SK-N-SH (cell line): Measurements from ENCODE around the gene CHTF18. TPM values are rescaled to one million over a fixed set of nuclear protein-coding genes. Genes with fewer than 3 reads are reported as not detected.

Experiments
- CTCF ChIA-PET: fragments of 300-600, 350-600 bp; formaldehyde crosslinking; extraction: SDS; loops from one replicate; lab custom pipeline; 2021; lab: Yijun Ruan, JAX
- POLR2A ChIA-PET: fragments of 350-600 bp; sonication (Branson Sonifier 250); formaldehyde crosslinking; extraction: SDS; loops from one replicate; lab custom pipeline; 2020; ENCODE audit warnings: antibody characterized with exemption, inconsistent platforms; lab: Yijun Ruan, JAX
- DNase-seq: peaks from one replicate; pipeline ENCODE4 v3.0.0; 2012
- H2AFZ ChIP-seq: fragments of 200-600 bp; sonication (generic); 2 replicates; pipeline ENCODE4 v1.8.1; 2016; ENCODE audit warnings: antibody characterized with exemption, mild to moderate bottlenecking, low read depth
- H3F3A ChIP-seq: fragments of 200-600 bp; sonication (generic); replicated peaks from 2 replicates; pipeline ENCODE3; 2016; ENCODE audit warnings: antibody characterized with exemption, mild to moderate bottlenecking; ENCODE audit not compliant: insufficient read depth
- H3K27ac ChIP-seq, 2 experiments: fragments of 200-500 bp in 1 of 2; fragments of 200-600 bp in 1 of 2; sonication (Bioruptor generic) in 1 of 2; sonication (generic), shearing (Covaris generic) in 1 of 2; 2 replicates each; pipeline versions ENCODE4 v1.5.1 to v1.6.1; 2014 to 2016; ENCODE audit warnings: low read depth in 2 of 2, inconsistent platforms in 1 of 2, low read length in 1 of 2, mild to moderate bottlenecking in 1 of 2, mixed read lengths in 1 of 2
- H3K27me3 ChIP-seq: fragments of 200-600 bp; sonication (generic), shearing (Covaris generic); 2 replicates; pipeline ENCODE4 v1.6.1; 2016; ENCODE audit warnings: mixed run types; ENCODE audit not compliant: insufficient read depth
- H3K36me3 ChIP-seq, 2 experiments: fragments of 200-500 bp in 1 of 2; fragments of 200-600 bp in 1 of 2; sonication (Bioruptor generic) in 1 of 2; sonication (generic) in 1 of 2; replicated peaks in 1 of 2; 2 replicates each; pipeline versions ENCODE3 to v1.5.1; 2014 to 2016; ENCODE audit warnings: low read length in 1 of 2, mild to moderate bottlenecking in 1 of 2; ENCODE audit not compliant: insufficient read depth in 2 of 2, control insufficient read depth in 1 of 2
- H3K4me1 ChIP-seq, 2 experiments: fragments of 200-500 bp in 1 of 2; fragments of 200-600 bp in 1 of 2; sonication (Bioruptor generic) in 1 of 2; sonication (generic), shearing (Covaris generic) in 1 of 2; 2 replicates each; pipeline versions ENCODE4 v1.5.1 to v1.6.1; 2014 to 2016; ENCODE audit warnings: low read depth in 1 of 2, low read length in 1 of 2, mixed run types in 1 of 2; ENCODE audit not compliant: insufficient read depth in 2 of 2, control insufficient read depth in 1 of 2
- H3K4me2 ChIP-seq: fragments of 200-600 bp; sonication (generic), shearing (Covaris generic); 2 replicates; pipeline ENCODE4 v1.6.1; 2017; ENCODE audit warnings: mixed run types
- H3K4me3 ChIP-seq, 2 experiments: fragments of 200-500 bp in 1 of 2; fragments of 200-600 bp in 1 of 2; sonication (Bioruptor generic) in 1 of 2; sonication (generic), shearing (Covaris generic) in 1 of 2; 2 replicates each; pipeline versions ENCODE4 v1.5.1 to v1.8.1; 2014 to 2016; ENCODE audit warnings: low read depth in 2 of 2, inconsistent platforms in 1 of 2, low read length in 1 of 2, mild to moderate bottlenecking in 1 of 2, mixed read lengths in 1 of 2, moderate library complexity in 1 of 2
- H3K79me2 ChIP-seq: fragments of 200-600 bp; sonication (generic); 2 replicates; pipeline ENCODE4 v1.8.1; 2017; ENCODE audit warnings: mild to moderate bottlenecking; ENCODE audit not compliant: insufficient read depth
- H3K9ac ChIP-seq: fragments of 200-600 bp; sonication (generic); 2 replicates; pipeline ENCODE4 v1.6.1; 2017; ENCODE audit warnings: mixed run types
- H3K9me2 ChIP-seq: fragments of 200-600 bp; sonication (generic); 2 replicates; pipeline ENCODE4 v1.6.1; 2017; ENCODE audit warnings: mixed run types
- H3K9me3 ChIP-seq: fragments of 200-600 bp; sonication (generic); 2 replicates; pipeline ENCODE4 v1.6.1; 2017; ENCODE audit warnings: mixed run types, mild to moderate bottlenecking, moderate library complexity
- H4K20me1 ChIP-seq: fragments of 200-600 bp; sonication (generic); 2 replicates; pipeline ENCODE4 v1.6.1; 2017; ENCODE audit warnings: mild to moderate bottlenecking, mixed run types; ENCODE audit not compliant: insufficient read depth
- ELF1 ChIP-seq: IDR thresholded peaks from 2 replicates; pipeline ENCODE4 v1.4.0; 2012
- EP300 ChIP-seq, 2 experiments: IDR thresholded peaks; 2 replicates each; pipeline versions ENCODE4 v1.4.0 to v1.6.1; 2012; ENCODE audit warnings: borderline replicate concordance in 1 of 2, low read depth in 1 of 2, low read length in 1 of 2
- EZH2phosphoT487 ChIP-seq: fragments of 200-600 bp; sonication (generic); IDR thresholded peaks from 2 replicates; pipeline ENCODE4 v1.6.1; 2017; ENCODE audit warnings: low read depth, mixed run types, mild to moderate bottlenecking, antibody characterized with exemption, moderate library complexity, borderline replicate concordance
- FOXJ3 ChIP-seq: sonication (generic); formaldehyde crosslinking; IDR thresholded peaks from 2 replicates; pipeline ENCODE4 v1.5.1; 2020; ENCODE audit warnings: mild to moderate bottlenecking, missing genetic modification reagents
- FOXM1 ChIP-seq: IDR thresholded peaks from 2 replicates; pipeline ENCODE4 v1.4.0; 2012; ENCODE audit warnings: low read depth, mild to moderate bottlenecking
- GABPA ChIP-seq: IDR thresholded peaks from 2 replicates; pipeline ENCODE4 v1.4.0; 2012; ENCODE audit warnings: low read depth, mild to moderate bottlenecking
- GATA2 ChIP-seq: sonication (generic); formaldehyde crosslinking; IDR thresholded peaks from 2 replicates; pipeline ENCODE4 v1.5.0; 2020; ENCODE audit warnings: mild to moderate bottlenecking, missing genetic modification reagents
- MAX ChIP-seq: IDR thresholded peaks from 2 replicates; pipeline ENCODE4 v1.4.0; 2012; ENCODE audit warnings: low read depth
- MXI1 ChIP-seq: IDR thresholded peaks from 2 replicates; pipeline ENCODE4 v1.6.1; 2012; ENCODE audit warnings: mild to moderate bottlenecking, low read depth, low read length, improper control_type of control experiment
- POLR2AphosphoS5 ChIP-seq: IDR thresholded peaks from 2 replicates; pipeline ENCODE4 v1.6.1; 2012; ENCODE audit warnings: low read depth, low read length
- RAD21 ChIP-seq: IDR thresholded peaks from 2 replicates; pipeline ENCODE4 v1.6.1; 2012; ENCODE audit warnings: mild to moderate bottlenecking, low read length
- RCOR1 ChIP-seq: fragments of 150-350 bp; IDR thresholded peaks from 2 replicates; pipeline ENCODE4 v1.6.1; 2017; ENCODE audit warnings: antibody characterized with exemption, low read length
- RFX5 ChIP-seq: IDR thresholded peaks from 2 replicates; pipeline ENCODE4 v1.6.1; 2012; ENCODE audit warnings: mild to moderate bottlenecking, improper control_type of control experiment, low read length
- TAF1 ChIP-seq: IDR thresholded peaks from 2 replicates; pipeline ENCODE4 v1.6.1; 2012; ENCODE audit warnings: low read depth, mild to moderate bottlenecking, low read length, moderate library complexity, borderline replicate concordance
- ZBTB33 ChIP-seq: IDR thresholded peaks from 2 replicates; pipeline ENCODE4 v1.4.0; 2012; ENCODE audit warnings: low read depth, borderline replicate concordance
- WGBS: methylation state at CpG from one replicate; pipeline ENCODE4 v1.1.6; 2017; ENCODE audit warnings: low lambda C conversion rate; 5-methylcytosine and 5-hydroxymethylcytosine counted together
- polyA plus RNA-seq, 3 experiments: library from polyadenylated mRNA; depleted of rRNA; stranded (reverse); fragments of >200 nt; gene quantifications; 2 replicates each; pipeline ENCODE4 v1.2.3, GENCODE V29; 2012
- TF ChIP-seq, protein P1 (sequence below): fragments of 200-600 bp; sonication (generic); IDR thresholded peaks from 2 replicates; pipeline ENCODE4 v1.6.1; 2017; ENCODE audit warnings: antibody characterized with exemption, mild to moderate bottlenecking, moderate library complexity
- TF ChIP-seq, protein P2 (sequence below): IDR thresholded peaks from 2 replicates; pipeline ENCODE4 v1.4.0; 2012; ENCODE audit warnings: low read depth, borderline replicate concordance

CHTF18 gene
- polyA plus RNA-seq, 1 of the 3 experiments (the other 2 are of a cell fraction) = 17.7 TPM

GRCh38 chr16:840561-841454, 52.4 kb downstream of the CHTF18 start:
- H4K20me1 ChIP-seq = no peaks in the 10 kb centered on the region
- H3K79me2 ChIP-seq = no peaks in the 10 kb centered on the region
- H3K9me3 ChIP-seq = peaks cover 6% of the 10 kb centered on the region; the same call in 1 of the 2 replicates
- no peaks in the 10 kb centered on the region for H3K36me3 ChIP-seq
- no peak overlapping the region for H2AFZ ChIP-seq
- H3K4me2 ChIP-seq = no peak overlapping the region
- H3K4me1 ChIP-seq = no peaks in the 10 kb centered on the region
- H3F3A ChIP-seq = no peaks in the 10 kb centered on the region
- H3K27ac ChIP-seq = no peak overlapping the region
- peaks cover 70% of the 10 kb centered on the region for H3K27me3 ChIP-seq
- no peak overlapping the region for H3K4me3 ChIP-seq
- DNase-seq = no peak
- TF ChIP-seq FOXJ3 (no peak), GABPA (no peak)
- ChIA-PET CTCF (interaction anchor here (1.2 kb wide), 1 partner anchor 38 kb away, joined by 3 read pairs; no protein-coding TSS in a partner anchor), POLR2A (no interaction called here)
- H3K9me2 ChIP-seq = no peaks in the 10 kb centered on the region
- 66% methylated on average over 12 of the region's 34 CpGs for WGBS
- H3K9ac ChIP-seq = no peak overlapping the region

GRCh38 chr16:841455-842060, 53.1 kb downstream of the CHTF18 start:
- Histone ChIP-seq H3K27me3 (peaks cover 76% of the 10 kb centered on the region), H4K20me1 (no peaks in the 10 kb centered on the region), H3K9me2 (no peaks in the 10 kb centered on the region), H3K4me1 (no peaks in the 10 kb centered on the region), H3K4me2 (no peak overlapping the region), H3K9ac (no peak overlapping the region), H3K4me3 (no peak overlapping the region), H3K79me2 (no peaks in the 10 kb centered on the region), H3K9me3 (0 out of 2 replicates have a peak, but pooled peaks cover under 1% of the 10 kb centered on the region), H2AFZ (no peak overlapping the region), H3F3A (no peaks in the 10 kb centered on the region), H3K27ac (no peak overlapping the region), H3K36me3 (no peaks in the 10 kb centered on the region)
- ChIA-PET CTCF (no interaction called here), POLR2A (no interaction called here)
- WGBS = 63% methylated on average over 11 of the region's 27 CpGs
- DNase-seq = no peak
- TF ChIP-seq GATA2 (CRISPR knock-in tag) (no peak), RCOR1 (no peak), MAX (no peak), EZH2phosphoT487 (no peak), EP300 (IDR thresholded peaks at IDR 0.05; ENCODE audit: borderline replicate concordance in 1 of 2, low read depth in 1 of 2, low read length in 1 of 2) (no peak), POLR2AphosphoS5 (no peak), TAF1 (no peak), RFX5 (no peak), RAD21 (no peak), ELF1 (no peak), FOXM1 (no peak), MXI1 (no peak), ZBTB33 (no peak)
- TF ChIP-seq, protein P1, sequence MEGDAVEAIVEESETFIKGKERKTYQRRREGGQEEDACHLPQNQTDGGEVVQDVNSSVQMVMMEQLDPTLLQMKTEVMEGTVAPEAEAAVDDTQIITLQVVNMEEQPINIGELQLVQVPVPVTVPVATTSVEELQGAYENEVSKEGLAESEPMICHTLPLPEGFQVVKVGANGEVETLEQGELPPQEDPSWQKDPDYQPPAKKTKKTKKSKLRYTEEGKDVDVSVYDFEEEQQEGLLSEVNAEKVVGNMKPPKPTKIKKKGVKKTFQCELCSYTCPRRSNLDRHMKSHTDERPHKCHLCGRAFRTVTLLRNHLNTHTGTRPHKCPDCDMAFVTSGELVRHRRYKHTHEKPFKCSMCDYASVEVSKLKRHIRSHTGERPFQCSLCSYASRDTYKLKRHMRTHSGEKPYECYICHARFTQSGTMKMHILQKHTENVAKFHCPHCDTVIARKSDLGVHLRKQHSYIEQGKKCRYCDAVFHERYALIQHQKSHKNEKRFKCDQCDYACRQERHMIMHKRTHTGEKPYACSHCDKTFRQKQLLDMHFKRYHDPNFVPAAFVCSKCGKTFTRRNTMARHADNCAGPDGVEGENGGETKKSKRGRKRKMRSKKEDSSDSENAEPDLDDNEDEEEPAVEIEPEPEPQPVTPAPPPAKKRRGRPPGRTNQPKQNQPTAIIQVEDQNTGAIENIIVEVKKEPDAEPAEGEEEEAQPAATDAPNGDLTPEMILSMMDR = no peak
- TF ChIP-seq, protein P2, sequence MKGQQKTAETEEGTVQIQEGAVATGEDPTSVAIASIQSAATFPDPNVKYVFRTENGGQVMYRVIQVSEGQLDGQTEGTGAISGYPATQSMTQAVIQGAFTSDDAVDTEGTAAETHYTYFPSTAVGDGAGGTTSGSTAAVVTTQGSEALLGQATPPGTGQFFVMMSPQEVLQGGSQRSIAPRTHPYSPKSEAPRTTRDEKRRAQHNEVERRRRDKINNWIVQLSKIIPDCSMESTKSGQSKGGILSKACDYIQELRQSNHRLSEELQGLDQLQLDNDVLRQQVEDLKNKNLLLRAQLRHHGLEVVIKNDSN = no peak
